ENCODE data around the gene TIMM50. TPM values are rescaled to one million over a fixed set of nuclear protein-coding genes. Genes with fewer than 3 reads are reported as not detected.

Gene TIMM50
- total and polyA plus RNA-seq, 7 donors, result 70.5 to 189 (median 86.1) TPM

DNA sequence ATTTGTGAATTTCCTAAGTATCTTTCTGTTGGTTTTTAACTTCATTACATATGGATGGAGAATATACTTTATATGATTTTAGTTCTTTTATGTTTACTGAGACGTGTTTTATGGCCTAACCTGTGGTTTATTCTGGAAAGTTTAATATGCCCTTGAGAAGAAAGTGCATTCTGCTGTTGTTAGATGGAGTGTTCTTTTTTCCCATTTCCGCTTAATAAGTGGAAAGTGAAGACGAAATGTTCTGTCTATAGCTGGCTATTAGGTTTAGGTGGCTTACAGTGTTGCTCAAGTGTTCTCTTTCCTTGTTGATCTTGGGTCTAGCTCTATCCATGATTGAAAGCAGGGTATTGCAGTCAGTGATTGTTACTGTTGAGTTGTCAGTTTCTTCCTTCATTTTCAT lies 17.2 kb upstream of the TIMM50 start:
- Histone ChIP-seq H3K4me3 (no peak overlapping the region), H3K36me3 (ENCODE audit: insufficient read depth in 1 of 2, low read depth in 1 of 2) (peaks cover 22 to 97% of the 10 kb centered on the region in 2 donors), H3K4me1 (no peaks in the 10 kb centered on the region), H3K27me3 (ENCODE audit: insufficient read depth in 3 of 3, low read length in 2 of 3) (no peaks in the 10 kb centered on the region), H3K9me3 (no peaks in the 10 kb centered on the region), H3K27ac (no peak overlapping the region)
- TF ChIP-seq, protein P1, sequence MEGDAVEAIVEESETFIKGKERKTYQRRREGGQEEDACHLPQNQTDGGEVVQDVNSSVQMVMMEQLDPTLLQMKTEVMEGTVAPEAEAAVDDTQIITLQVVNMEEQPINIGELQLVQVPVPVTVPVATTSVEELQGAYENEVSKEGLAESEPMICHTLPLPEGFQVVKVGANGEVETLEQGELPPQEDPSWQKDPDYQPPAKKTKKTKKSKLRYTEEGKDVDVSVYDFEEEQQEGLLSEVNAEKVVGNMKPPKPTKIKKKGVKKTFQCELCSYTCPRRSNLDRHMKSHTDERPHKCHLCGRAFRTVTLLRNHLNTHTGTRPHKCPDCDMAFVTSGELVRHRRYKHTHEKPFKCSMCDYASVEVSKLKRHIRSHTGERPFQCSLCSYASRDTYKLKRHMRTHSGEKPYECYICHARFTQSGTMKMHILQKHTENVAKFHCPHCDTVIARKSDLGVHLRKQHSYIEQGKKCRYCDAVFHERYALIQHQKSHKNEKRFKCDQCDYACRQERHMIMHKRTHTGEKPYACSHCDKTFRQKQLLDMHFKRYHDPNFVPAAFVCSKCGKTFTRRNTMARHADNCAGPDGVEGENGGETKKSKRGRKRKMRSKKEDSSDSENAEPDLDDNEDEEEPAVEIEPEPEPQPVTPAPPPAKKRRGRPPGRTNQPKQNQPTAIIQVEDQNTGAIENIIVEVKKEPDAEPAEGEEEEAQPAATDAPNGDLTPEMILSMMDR (IDR thresholded peaks at IDR 0.05), result no peak
- 71 to 96% (median 88%) methylated on average over 3 of the region's 3 CpGs for WGBS, 3 donors
- no peak for DNase-seq
- intact Hi-C loops (cut with DNase I), result no loop called here
- no peak for ATAC-seq

DNA sequence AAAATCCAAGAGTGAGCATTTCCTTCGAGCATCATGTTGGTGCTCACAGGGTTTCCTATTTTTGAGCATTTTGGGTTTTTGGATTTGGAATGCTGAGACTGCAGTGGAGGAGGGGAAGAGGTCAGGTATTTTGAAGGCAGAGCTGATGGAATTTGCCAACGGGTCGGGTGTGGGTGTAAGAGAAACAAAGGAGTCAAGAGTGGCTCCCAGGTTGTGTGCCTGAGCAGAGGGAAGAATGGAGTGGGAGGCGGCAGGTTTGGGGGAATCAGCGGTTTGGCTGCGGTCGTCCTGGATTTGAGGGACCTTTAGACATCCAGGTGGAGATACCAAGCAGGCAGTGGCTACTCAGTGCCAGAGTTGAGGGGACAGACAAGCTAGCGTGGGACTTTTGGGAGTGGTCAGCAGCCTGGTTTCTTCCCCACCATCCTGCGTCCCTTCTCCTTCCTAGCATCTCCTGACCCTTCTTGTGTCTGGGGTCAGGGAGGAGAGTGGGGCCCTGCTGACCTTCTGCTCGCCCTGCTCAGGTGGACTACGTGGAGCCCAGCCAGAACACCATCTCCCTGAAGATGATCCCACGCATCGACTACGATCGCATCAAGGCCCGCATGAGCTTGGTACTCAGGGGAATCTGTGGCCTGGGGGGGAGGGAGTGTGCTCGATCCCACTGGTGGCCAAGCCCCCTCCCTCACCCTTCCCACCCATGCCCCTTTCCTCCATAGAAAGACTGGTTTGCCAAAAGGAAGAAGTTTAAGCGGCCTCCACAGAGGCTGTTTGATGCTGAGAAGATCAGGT lies 14.5 kb upstream of the TIMM50 start:
- Histone ChIP-seq H3K9me3 (no peaks in the 10 kb centered on the region), H3K4me1 (no peaks in the 10 kb centered on the region), H3K4me3 (no peak overlapping the region), H3K27ac (no peak overlapping the region), H3K36me3 (ENCODE audit: insufficient read depth in 1 of 2, low read depth in 1 of 2) (peaks cover 12 to 97% of the 10 kb centered on the region in 2 donors), H3K27me3 (ENCODE audit: insufficient read depth in 3 of 3, low read length in 2 of 3) (no peaks in the 10 kb centered on the region)
- TF ChIP-seq, protein P1 (IDR thresholded peaks at IDR 0.05), result no peak
- ATAC-seq (no peak), DNase-seq (no peak)
- intact Hi-C loops (cut with DNase I), result no loop called here
- WGBS, 3 donors, result 93 to 97% (median 94%) methylated on average over 17 to 18 of the region's 18 CpGs

DNA sequence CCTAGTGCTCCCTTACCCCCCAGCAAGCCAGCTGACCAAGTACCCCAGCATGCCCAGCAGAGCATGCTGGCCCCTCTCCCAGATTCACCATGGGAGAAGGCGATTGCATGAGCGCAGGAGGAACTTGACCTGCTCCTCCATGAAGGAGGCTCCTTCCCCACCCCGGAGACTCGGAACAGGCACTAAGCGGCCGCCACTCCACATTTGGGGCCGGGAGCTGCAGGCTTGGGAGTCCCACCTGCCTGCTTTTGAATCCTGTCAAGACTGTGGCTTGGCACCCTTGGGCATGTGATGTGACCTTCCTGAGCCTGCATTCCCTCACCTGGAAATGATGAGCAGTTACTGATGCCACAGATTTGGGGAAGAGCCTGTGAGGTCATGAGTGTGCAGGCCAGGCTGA lies 12.7 kb upstream of the TIMM50 start:
- 90 to 95% (median 91%) methylated on average over 7 of the region's 7 CpGs for WGBS, 3 donors

DNA sequence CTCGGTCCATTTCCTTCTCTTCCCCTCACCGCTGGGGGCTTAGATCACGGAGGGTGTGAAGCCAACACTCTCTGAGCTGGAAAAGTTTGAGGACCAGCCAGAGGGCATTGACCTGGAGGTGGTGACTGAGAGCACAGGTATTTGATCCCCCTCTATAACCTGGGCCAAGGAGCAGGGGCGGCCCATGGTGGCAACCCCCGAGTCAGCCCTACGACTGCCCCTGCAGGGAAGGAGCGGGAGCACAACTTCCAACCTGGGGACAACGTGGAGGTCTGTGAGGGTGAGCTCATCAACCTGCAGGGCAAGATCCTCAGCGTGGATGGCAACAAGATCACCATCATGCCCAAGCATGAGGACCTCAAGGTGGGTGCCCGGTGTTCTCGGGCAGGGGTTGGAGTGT lies 11.6 kb upstream of the TIMM50 start:
- intact Hi-C loops (cut with DNase I), result no loop called here
- no peak overlapping the region for H3K4me3 ChIP-seq
- TF ChIP-seq, protein P1 (IDR thresholded peaks at IDR 0.05), result no peak
- H3K9me3 ChIP-seq, result no peaks in the 10 kb centered on the region
- WGBS, 3 donors, result 91 to 92% (median 91%) methylated on average over 11 of the region's 11 CpGs
- peak in 1 of 2 donors; percentile 34 for DNase-seq
- H3K36me3 ChIP-seq (ENCODE audit: insufficient read depth in 1 of 2, low read depth in 1 of 2), result peaks cover 20 to 100% of the 10 kb centered on the region in 2 donors
- no peak overlapping the region for H3K27ac ChIP-seq
- no peaks in the 10 kb centered on the region for H3K4me1 ChIP-seq
- no peaks in the 10 kb centered on the region for H3K27me3 ChIP-seq (ENCODE audit: insufficient read depth in 3 of 3, low read length in 2 of 3)
- no peak for ATAC-seq

More for the DNA sequence above, 12.7 kb upstream of the TIMM50 start:
- Histone ChIP-seq H3K4me1 (no peaks in the 10 kb centered on the region), H3K27me3 (ENCODE audit: insufficient read depth in 3 of 3, low read length in 2 of 3) (no peaks in the 10 kb centered on the region), H3K9me3 (no peaks in the 10 kb centered on the region), H3K36me3 (ENCODE audit: insufficient read depth in 1 of 2, low read depth in 1 of 2) (peaks cover 19 to 99% of the 10 kb centered on the region in 2 donors), H3K4me3 (no peak overlapping the region), H3K27ac (no peak overlapping the region)
- TF ChIP-seq, protein P1 (IDR thresholded peaks at IDR 0.05), result no peak
- ATAC-seq (no peak), DNase-seq (peak in 1 of 2 donors; percentile 22)
- intact Hi-C loops (cut with DNase I), result no loop called here
